A549 (cell line): Measurements from ENCODE around the gene RPH3AL. TPM values are rescaled to one million over a fixed set of nuclear protein-coding genes. Genes with fewer than 3 reads are reported as not detected.

Experiments used
- ATAC-seq, 2 experiments: fragments of 200-7000 bp in 1 of 2; fragments of >200 bp in 1 of 2; cut with Nextera tagmentation in 1 of 2; cut with Tn5 transposase in 1 of 2; 3 replicates each; pipeline versions ENCODE4 v1.8.0 to v1.9.1; 2018 to 2020; ENCODE audit warnings: mild to moderate bottlenecking in 1 of 2, moderate library complexity in 1 of 2
- CTCF ChIA-PET: fragments of 300-600 bp; sonication (Branson Sonifier 250); formaldehyde crosslinking; extraction: SDS; loops from one replicate; lab custom pipeline; 2021; ENCODE audit warnings: antibody characterized with exemption, inconsistent platforms; lab: Yijun Ruan, JAX
- POLR2A ChIA-PET: fragments of 350-600 bp; formaldehyde crosslinking; extraction: SDS; loops from one replicate; lab custom pipeline; 2021; ENCODE audit warnings: antibody characterized with exemption, inconsistent platforms; lab: Yijun Ruan, JAX
- DNase-seq, 2 experiments: peaks; one replicate each; pipeline versions ENCODE4 v3.0.0 to v3.0.0-alpha.2; 2011 to 2016; ENCODE audit warnings: low read depth in 1 of 2, low spot score in 1 of 2
- FAIRE-seq: peaks from 2 replicates; lab custom pipeline; 2011; peaks lifted over from hg19 to GRCh38; lab: Jason Lieb, UNC
- H3K27ac ChIP-seq, 2 experiments: fragments of >200 bp; sonication (Bioruptor Twin); formaldehyde crosslinking; 3 replicates each; pipeline ENCODE4 v1.5.1; 2016 to 2017
- H3K4me1 ChIP-seq: fragments of >200 bp; sonication (Bioruptor Twin); formaldehyde crosslinking; 3 replicates; pipeline ENCODE4 v1.6.1; 2016
- H3K4me2 ChIP-seq: fragments of >200 bp; sonication (Bioruptor Twin); formaldehyde crosslinking; 3 replicates; pipeline ENCODE4 v1.6.1; 2016
- H3K4me3 ChIP-seq: fragments of >200 bp; sonication (Bioruptor Twin); formaldehyde crosslinking; 3 replicates; pipeline ENCODE4 v1.5.1; 2016
- H3K9me3 ChIP-seq: fragments of >200 bp; sonication (Bioruptor Twin); formaldehyde crosslinking; 3 replicates; pipeline ENCODE4 v1.6.1; 2016
- BHLHE40 ChIP-seq: IDR thresholded peaks from 2 replicates; pipeline ENCODE4 v1.6.1; 2012; ENCODE audit warnings: low read depth, low read length, inconsistent platforms
- CBX2 ChIP-seq: fragments of 200-600 bp; sonication (generic); IDR thresholded peaks from 2 replicates; pipeline ENCODE4 v1.6.1; 2016; ENCODE audit warnings: low read depth, mild to moderate bottlenecking, borderline replicate concordance
- EHF ChIP-seq: fragments of 250-450 bp; sonication (Bioruptor Pico); IDR thresholded peaks from 2 replicates; pipeline ENCODE4 v1.5.0; 2020; ENCODE audit warnings: mild to moderate bottlenecking
- EP300 ChIP-seq, 2 experiments: fragments of >200 bp; sonication (Bioruptor Twin); formaldehyde crosslinking; IDR thresholded peaks; 2 replicates in 1 of 2; 3 replicates in 1 of 2; pipeline ENCODE4 v1.6.1; 2016 to 2017
- HEYL ChIP-seq: fragments of 250-450 bp; sonication (Bioruptor Pico); IDR thresholded peaks from 2 replicates; pipeline ENCODE4 v1.8.0; 2021; ENCODE audit warnings: mild to moderate bottlenecking, moderate library complexity
- HOXA7 ChIP-seq: fragments of 250-450 bp; sonication (Bioruptor Pico); IDR thresholded peaks from 2 replicates; pipeline ENCODE4 v1.5.0; 2020; ENCODE audit warnings: mild to moderate bottlenecking, moderate library complexity
- JUNB ChIP-seq: fragments of >200 bp; sonication (Bioruptor Twin); formaldehyde crosslinking; IDR thresholded peaks from 2 replicates; pipeline ENCODE4 v1.6.1; 2016
- MYC ChIP-seq: IDR thresholded peaks from 2 replicates; pipeline ENCODE4 v1.6.1; 2012; ENCODE audit warnings: mild to moderate bottlenecking, inconsistent platforms, low read length, improper control_type of control experiment, borderline replicate concordance
- NR3C1 ChIP-seq: fragments of >200 bp; sonication (Bioruptor Twin); formaldehyde crosslinking; IDR thresholded peaks from 3 replicates; pipeline ENCODE4 v1.6.1; 2017
- PHF8 ChIP-seq: fragments of 200-600 bp; sonication (generic); IDR thresholded peaks from 2 replicates; pipeline ENCODE4 v1.6.1; 2016; ENCODE audit warnings: low read depth, mild to moderate bottlenecking, antibody characterized with exemption, moderate library complexity, borderline replicate concordance
- POLR2A ChIP-seq: IDR thresholded peaks from 2 replicates; pipeline ENCODE4 v1.6.1; 2012; ENCODE audit warnings: mild to moderate bottlenecking, low read length
- RARB ChIP-seq: fragments of 250-450 bp; sonication (Bioruptor Pico); IDR thresholded peaks from 2 replicates; pipeline ENCODE4 v1.8.0; 2021; ENCODE audit warnings: mild to moderate bottlenecking, moderate library complexity
- SMC3 ChIP-seq: fragments of >200 bp; sonication (Bioruptor Twin); formaldehyde crosslinking; IDR thresholded peaks from 3 replicates; pipeline ENCODE4 v1.6.1; 2018; ENCODE audit warnings: inconsistent platforms
- TP53 ChIP-seq: fragments of 250-450 bp; sonication (Bioruptor Pico); IDR thresholded peaks from 2 replicates; pipeline ENCODE4 v1.5.0; 2021; ENCODE audit warnings: mild to moderate bottlenecking, moderate library complexity
- ZC3H11A ChIP-seq: fragments of 450-650 bp; IDR thresholded peaks from 2 replicates; pipeline ENCODE4 v1.6.1; 2014; ENCODE audit warnings: antibody characterized with exemption, mild to moderate bottlenecking
- ZNF302 ChIP-seq: fragments of 250-450 bp; sonication (Bioruptor Pico); IDR thresholded peaks from 2 replicates; pipeline ENCODE4 v1.9.0; 2021; ENCODE audit warnings: inconsistent platforms, mild to moderate bottlenecking, moderate library complexity
- WGBS: methylation state at CpG from one replicate; pipeline ENCODE4 v1.1.6; 2017; ENCODE audit errors: missing lambda C conversion rate; 5-methylcytosine and 5-hydroxymethylcytosine counted together
- polyA plus RNA-seq, 4 experiments: library from polyadenylated mRNA; depleted of rRNA in 3 of 4; stranded (reverse); fragments of >200 nt; fragmentation: RNase III in 1 of 4; extraction: RNeasy Plus Mini Kit Qiagen cat#74134 plus additional on column Dnase treatment in 1 of 4; gene quantifications; 2 replicates in 3 of 4; 3 replicates in 1 of 4; pipeline ENCODE4 v1.2.3, GENCODE V29; 2011 to 2017
- TF ChIP-seq, protein P1 (sequence below): fragments of >200 bp; sonication (Bioruptor Twin); formaldehyde crosslinking; IDR thresholded peaks from 2 replicates; pipeline ENCODE4 v1.6.1; 2016
- TF ChIP-seq, protein P2 (sequence below): fragments of >200 bp; sonication (Bioruptor Twin); formaldehyde crosslinking; IDR thresholded peaks from 3 replicates; pipeline ENCODE4 v1.5.1; 2016
- TF ChIP-seq, protein P3 (sequence below): fragments of 200-600 bp; sonication (generic); IDR thresholded peaks from 2 replicates; pipeline ENCODE4 v1.6.1; 2016; ENCODE audit warnings: antibody characterized with exemption, mild to moderate bottlenecking, moderate library complexity
- TF ChIP-seq, protein P4 (sequence below): fragments of 450-650 bp; IDR thresholded peaks from 2 replicates; pipeline ENCODE4 v1.6.1; 2014; ENCODE audit warnings: antibody characterized with exemption

Gene RPH3AL
- polyA plus RNA-seq, 2 of the 4 experiments (the other 2 are of a cell fraction) = 23.3 to 31.1 TPM

DNA sequence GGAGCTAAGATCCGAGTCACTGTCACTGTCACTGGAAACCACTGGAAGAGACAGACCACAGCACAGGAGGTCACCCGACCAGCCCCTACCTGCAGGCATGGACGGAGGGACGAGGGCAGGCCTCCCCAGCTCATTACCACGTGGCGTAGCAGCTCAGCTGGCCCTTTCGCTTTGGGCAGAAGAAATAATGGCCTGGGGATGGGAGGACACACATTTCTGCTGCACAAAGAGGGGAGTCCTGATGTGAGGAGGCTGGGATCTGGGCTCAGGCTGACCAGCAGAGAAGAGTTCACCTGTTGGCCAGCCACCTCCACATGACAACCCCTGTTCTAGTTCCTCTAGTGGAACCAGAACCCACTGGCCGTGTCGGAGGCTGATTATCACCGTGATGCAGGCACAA is 132.9 kb downstream of the RPH3AL start:
- Histone ChIP-seq H3K4me2 (no peak overlapping the region), H3K4me3 (no peak overlapping the region), H3K4me1 (peaks cover 15% of the 10 kb centered on the region), H3K9me3 (no peaks in the 10 kb centered on the region), H3K27ac (no peak overlapping the region)
- DNase-seq = no peak
- no peak for ATAC-seq
- no peak for FAIRE-seq
- TF ChIP-seq, protein P1, sequence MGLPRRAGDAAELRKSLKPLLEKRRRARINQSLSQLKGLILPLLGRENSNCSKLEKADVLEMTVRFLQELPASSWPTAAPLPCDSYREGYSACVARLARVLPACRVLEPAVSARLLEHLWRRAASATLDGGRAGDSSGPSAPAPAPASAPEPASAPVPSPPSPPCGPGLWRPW = no peak
- no peak for TF ChIP-seq BHLHE40
- no peak for TF ChIP-seq CBX2
- TF ChIP-seq ZC3H11A = no peak
- no peak for TF ChIP-seq MYC
- no peak for TF ChIP-seq JUNB
- TF ChIP-seq EP300 (IDR thresholded peaks at IDR 0.05) = no peak
- no peak for TF ChIP-seq HOXA7 (CRISPR knock-in tag)
- TF ChIP-seq POLR2A = no peak
- TF ChIP-seq, protein P2, sequence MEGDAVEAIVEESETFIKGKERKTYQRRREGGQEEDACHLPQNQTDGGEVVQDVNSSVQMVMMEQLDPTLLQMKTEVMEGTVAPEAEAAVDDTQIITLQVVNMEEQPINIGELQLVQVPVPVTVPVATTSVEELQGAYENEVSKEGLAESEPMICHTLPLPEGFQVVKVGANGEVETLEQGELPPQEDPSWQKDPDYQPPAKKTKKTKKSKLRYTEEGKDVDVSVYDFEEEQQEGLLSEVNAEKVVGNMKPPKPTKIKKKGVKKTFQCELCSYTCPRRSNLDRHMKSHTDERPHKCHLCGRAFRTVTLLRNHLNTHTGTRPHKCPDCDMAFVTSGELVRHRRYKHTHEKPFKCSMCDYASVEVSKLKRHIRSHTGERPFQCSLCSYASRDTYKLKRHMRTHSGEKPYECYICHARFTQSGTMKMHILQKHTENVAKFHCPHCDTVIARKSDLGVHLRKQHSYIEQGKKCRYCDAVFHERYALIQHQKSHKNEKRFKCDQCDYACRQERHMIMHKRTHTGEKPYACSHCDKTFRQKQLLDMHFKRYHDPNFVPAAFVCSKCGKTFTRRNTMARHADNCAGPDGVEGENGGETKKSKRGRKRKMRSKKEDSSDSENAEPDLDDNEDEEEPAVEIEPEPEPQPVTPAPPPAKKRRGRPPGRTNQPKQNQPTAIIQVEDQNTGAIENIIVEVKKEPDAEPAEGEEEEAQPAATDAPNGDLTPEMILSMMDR = no peak
- no peak for TF ChIP-seq TP53
- TF ChIP-seq NR3C1 = no peak
- TF ChIP-seq RARB (CRISPR knock-in tag) = no peak
- no peak for TF ChIP-seq EHF (CRISPR knock-in tag)
- TF ChIP-seq, protein P3, sequence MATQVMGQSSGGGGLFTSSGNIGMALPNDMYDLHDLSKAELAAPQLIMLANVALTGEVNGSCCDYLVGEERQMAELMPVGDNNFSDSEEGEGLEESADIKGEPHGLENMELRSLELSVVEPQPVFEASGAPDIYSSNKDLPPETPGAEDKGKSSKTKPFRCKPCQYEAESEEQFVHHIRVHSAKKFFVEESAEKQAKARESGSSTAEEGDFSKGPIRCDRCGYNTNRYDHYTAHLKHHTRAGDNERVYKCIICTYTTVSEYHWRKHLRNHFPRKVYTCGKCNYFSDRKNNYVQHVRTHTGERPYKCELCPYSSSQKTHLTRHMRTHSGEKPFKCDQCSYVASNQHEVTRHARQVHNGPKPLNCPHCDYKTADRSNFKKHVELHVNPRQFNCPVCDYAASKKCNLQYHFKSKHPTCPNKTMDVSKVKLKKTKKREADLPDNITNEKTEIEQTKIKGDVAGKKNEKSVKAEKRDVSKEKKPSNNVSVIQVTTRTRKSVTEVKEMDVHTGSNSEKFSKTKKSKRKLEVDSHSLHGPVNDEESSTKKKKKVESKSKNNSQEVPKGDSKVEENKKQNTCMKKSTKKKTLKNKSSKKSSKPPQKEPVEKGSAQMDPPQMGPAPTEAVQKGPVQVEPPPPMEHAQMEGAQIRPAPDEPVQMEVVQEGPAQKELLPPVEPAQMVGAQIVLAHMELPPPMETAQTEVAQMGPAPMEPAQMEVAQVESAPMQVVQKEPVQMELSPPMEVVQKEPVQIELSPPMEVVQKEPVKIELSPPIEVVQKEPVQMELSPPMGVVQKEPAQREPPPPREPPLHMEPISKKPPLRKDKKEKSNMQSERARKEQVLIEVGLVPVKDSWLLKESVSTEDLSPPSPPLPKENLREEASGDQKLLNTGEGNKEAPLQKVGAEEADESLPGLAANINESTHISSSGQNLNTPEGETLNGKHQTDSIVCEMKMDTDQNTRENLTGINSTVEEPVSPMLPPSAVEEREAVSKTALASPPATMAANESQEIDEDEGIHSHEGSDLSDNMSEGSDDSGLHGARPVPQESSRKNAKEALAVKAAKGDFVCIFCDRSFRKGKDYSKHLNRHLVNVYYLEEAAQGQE = no peak
- no peak for TF ChIP-seq PHF8
- CTCF ChIA-PET = interaction anchor here (0.9 to 1.2 kb wide), 2 partner anchors 14 to 166 kb away, joined by 5 read pairs; no protein-coding TSS in a partner anchor
- POLR2A ChIA-PET = no interaction called here
- WGBS = 97% methylated on average over 10 of the region's 10 CpGs

DNA sequence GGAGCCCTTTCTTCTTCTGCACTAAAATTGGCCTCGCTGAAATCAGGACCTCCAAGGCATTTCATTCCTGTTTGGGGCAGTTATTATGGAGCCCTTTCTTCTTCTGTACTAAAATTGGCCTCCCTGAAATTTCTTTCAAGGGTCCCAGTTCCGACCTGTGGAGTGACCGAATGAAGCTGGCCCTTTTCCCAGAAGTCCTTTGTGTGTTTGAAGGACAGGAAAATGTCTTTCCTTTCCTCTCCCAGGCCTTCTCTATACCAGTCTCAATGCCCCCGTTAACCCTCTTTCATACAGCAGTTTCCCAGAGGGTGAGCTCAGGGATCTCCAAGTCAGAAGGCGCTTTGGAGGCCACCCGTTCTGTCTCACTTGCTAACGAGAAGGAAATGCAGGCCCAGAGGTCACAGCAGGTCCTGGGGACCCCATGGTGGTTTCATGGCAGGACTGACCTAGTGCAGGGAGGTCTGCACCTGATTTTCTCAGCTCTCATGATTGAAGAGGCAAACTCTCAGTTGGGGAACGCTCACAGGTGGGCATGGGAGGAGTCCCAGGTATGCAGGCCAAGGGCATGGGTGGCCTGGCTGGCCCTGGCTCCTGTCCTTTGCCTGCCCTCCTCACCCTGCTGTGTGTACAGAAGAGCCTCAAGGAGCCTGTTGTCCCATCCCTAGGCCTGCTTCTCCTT is 134.0 kb downstream of the RPH3AL start:
- POLR2A ChIA-PET = no interaction called here
- DNase-seq (no peak), ATAC-seq (no peak), FAIRE-seq (no peak)
- 89% methylated on average over 8 of the region's 8 CpGs for WGBS
- no peaks in the 10 kb centered on the region for H3K9me3 ChIP-seq
- CTCF ChIA-PET = interaction anchor here (1.2 kb wide), 1 partner anchor 167 kb away, joined by 5 read pairs; no protein-coding TSS in a partner anchor
- no peak overlapping the region for H3K27ac ChIP-seq
- TF ChIP-seq JUNB (no peak), ZNF302 (CRISPR knock-in tag) (no peak), HEYL (CRISPR knock-in tag) (no peak), SMC3 (no peak)
- TF ChIP-seq, protein P4, sequence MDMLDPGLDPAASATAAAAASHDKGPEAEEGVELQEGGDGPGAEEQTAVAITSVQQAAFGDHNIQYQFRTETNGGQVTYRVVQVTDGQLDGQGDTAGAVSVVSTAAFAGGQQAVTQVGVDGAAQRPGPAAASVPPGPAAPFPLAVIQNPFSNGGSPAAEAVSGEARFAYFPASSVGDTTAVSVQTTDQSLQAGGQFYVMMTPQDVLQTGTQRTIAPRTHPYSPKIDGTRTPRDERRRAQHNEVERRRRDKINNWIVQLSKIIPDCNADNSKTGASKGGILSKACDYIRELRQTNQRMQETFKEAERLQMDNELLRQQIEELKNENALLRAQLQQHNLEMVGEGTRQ = no peak
- no peak overlapping the region for H3K4me3 ChIP-seq
- no peak overlapping the region for H3K4me2 ChIP-seq
- H3K4me1 ChIP-seq = peaks cover 15% of the 10 kb centered on the region
